HG02884 (cell line): ENCODE measurements around the gene CDCA7L.
"Not testable (repeated sequence)": the region's sequence is repeated elsewhere in the genome, so short reads cannot be mapped to it uniquely, and the experiment has no call there.

ENCODE experiments used
- ATAC-seq: cut with Tn5 transposase; IDR thresholded peaks from one replicate; pipeline ENCODE4 v1.9.1; 2021; ENCODE audit warnings: mild to moderate bottlenecking, moderate library complexity; ENCODE audit not compliant: unreplicated experiment

Gene CDCA7L

DNA sequence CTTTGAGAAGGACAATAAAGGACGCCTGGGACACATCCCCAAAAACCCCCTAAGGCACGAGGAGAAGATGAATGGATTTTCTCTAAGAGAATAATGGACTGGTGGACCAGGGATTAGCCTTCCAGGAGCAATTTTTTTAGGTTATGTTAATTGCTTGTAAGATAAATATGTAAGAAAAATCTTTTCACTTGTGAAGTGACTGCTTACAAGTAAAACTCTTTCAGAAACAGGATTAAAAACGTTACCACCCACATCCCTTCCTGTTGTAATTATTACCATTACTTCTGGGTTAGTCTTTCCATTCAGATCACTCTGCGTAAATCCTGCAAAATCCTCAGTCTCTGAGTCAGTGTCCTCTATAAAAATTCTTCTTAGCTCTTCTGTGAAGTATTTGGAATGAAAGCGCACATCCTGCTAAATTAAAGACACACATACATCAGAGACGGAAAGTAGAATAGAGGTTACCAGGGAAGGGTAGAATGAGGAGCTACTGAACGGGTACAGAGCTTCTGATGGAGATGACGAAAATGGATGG, 34.3 kb downstream of the CDCA7L start:
- ATAC-seq: no peak

DNA sequence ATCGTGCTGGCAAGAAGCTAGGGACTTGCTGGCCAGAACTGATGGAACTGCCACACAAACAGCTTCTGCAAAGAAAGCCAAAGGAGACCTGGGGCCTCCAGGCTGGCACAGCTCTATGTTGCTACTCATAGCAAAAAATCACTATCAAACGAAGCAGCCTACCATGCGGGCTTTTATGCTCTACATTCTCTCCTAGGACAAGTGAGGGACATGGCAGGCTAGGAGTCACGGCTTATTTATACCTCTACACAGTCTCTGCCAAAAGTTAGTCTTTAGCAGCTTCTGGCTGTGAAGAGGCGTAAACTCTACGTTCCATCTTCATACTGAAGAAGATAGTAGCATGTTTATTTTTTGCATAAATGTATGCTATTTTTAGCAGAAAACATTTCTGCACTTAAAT, 35.4 kb downstream of the CDCA7L start:
- no peak for ATAC-seq

DNA sequence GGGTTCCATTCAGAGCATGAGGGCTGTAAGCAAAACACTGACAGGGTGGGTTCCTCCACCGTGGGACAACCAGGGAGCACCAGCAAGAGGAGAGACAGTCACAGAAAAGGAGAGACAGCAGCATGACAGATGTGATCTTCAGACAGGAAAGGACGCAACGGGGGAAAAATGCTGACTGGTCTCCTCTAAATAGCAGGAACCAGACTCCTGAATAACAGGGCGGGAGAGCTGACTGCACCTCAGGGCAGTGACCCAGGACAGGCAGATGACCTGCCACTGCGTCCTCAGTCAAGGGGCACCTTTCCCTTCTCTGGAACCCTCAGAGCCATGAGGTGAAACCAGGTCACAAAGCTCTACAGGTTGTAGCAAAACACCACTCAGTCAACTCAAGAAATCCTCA, 37.0 kb downstream of the CDCA7L start:
- ATAC-seq: no peak

DNA sequence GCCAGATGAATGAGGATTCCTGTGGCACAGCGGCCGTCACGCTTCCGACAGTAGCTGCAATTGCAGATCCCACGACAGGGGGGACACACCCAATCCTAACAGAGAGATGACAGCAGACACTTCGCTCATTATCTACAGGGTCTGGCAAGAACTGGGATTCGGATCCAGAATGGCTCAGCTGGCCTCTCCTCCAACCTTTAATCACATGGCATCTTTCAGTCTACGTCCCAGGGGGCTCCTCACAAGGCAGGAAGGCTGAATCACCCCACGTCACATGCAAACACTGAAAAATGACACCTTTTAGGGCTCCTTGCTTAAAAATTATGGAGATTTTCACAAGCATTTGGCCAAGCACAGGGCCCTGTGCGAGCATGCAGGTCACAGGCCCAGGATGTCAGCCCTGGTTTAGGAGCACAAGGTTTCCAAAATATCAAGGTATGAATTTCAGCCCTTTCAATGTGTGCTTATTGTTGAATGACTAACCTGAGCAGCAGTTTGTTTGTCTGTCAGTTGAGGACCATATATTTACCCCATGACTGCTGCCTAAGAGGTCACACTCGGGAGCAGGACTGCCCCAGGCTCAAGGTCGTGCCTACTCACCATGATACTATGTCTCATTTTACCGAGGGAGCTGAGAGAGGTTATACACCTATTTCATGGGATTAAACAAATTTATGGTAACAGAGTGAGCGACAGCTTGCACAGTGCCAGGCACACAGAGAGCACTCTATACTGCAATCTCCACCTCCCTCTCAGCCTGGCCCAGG, 42.5 kb downstream of the CDCA7L start:
- no peak for ATAC-seq

DNA sequence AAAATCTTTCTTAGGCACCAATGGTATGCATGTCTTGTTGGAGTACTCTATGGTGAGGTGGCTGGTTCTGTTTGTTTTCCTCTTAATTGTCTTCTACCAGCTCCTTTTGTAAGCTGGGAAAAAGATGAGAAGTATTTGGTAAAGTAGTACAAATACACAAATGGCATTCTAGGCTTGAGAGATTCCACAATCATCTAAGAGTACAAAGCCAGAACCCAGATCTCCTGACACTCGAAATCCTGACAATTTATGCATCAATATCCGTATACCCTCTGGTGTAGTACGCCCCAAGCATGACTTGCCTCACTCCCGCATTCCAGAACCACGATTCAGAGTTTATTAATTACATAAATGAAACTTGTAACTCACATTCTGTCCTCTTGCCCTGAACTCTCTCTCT, 43.5 kb downstream of the CDCA7L start:
- no peak for ATAC-seq

DNA sequence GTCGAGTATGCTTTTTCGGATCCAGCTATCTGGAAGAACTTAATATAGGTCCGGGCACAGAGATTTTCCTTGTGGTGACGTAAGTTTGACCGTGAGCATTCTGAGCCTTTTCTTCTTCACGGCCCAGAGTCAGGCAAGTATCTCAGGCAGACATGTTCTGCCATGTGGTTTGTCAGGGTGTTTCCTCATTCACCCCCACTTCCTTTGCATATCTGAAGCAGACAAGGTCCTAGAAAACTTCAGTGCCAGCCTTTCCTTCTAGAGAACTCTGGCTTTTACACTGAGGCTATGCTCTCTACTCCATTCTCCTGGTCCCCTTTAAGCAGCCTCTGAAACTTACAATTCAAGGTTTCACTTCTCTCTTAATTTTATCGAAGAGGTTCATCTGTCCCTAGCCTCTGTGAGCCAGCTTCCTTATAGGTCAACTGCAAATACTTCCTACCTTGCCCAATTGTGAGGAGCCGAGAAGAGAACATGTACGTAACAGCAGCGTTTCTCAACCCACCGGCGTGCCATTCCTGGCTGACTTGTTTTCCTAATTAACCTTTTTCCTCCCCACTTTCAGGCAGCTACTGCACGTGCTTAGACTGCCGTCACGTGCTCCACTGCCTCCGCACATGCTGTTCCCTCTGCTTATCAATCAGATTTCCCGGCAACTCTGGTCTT, 47.3 kb downstream of the CDCA7L start:
- ATAC-seq: peak; percentile 92

DNA sequence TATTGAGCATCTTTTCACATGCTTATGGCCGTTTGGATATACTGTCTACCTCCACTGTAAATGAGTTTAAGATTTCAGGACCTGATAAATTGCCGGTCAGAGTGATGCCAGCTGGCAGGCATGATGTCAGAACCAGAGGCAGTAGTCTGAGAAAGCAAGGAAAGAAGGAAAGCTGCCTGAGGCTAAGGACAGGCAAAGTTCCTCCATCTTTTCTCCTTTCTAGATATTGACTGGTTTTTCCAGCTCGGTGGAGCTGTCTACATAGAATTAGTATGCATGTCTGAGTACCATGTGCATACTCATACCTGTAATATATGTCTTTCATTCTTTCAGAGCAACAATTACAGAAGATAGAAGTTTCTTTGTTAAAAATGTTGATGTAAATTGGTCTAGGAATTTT, 52.3 kb downstream of the CDCA7L start:
- no peak for ATAC-seq

DNA sequence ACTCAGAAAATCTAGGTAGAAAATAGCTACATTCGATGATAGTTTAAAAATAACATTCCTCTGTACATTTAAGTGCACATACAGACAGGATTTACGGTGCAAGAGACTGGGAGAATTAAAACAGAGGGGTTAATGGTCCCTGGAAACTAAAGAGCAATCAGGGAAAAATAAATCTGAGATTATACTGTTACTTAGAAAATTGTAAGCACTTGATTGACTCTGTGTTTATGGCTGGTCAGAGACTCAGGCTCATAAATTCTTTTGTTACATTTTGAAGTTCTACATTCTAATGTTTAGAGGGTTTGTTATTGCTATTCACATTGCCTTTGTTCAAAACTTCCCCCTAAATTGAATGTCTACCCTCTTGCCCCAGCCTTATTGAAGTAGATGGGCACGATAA, 54.4 kb downstream of the CDCA7L start:
- ATAC-seq: no peak

DNA sequence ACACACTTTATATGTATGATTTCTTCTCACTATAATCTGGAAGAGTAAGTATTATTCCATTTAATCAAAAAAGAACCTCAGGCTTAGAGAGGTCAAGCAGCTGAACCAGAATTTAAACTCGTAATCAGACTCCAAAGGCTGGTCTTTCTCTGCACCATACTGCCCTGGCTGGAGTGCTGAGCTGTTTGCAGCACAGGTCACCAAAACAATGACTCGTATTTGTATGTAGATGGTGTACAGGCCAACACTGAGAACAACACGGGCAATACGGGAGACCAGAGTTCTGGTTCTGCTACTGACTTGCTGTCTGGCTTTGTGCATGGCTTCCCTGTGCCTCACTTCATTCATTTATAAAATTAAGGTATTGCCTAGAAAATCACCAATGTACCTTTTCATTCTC, 57.9 kb downstream of the CDCA7L start:
- no peak for ATAC-seq

DNA sequence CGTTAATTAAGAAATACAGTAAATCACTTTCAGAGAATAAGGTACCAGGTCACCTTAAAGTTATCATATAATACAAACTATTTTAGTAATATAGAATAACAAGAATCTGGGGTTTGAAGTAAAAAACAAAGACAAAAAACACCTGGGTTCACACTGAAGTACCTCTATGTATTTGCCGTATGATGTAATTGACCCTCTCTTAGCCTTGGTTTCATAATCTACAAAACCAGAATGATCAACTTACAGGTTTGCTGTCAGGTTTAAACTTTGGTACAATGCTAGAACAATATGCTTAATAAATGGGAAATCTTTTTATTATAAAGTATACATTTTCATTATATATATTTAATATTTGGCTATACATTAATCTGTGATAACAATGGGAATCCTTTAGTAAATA, 58.3 kb downstream of the CDCA7L start:
- no peak for ATAC-seq

DNA sequence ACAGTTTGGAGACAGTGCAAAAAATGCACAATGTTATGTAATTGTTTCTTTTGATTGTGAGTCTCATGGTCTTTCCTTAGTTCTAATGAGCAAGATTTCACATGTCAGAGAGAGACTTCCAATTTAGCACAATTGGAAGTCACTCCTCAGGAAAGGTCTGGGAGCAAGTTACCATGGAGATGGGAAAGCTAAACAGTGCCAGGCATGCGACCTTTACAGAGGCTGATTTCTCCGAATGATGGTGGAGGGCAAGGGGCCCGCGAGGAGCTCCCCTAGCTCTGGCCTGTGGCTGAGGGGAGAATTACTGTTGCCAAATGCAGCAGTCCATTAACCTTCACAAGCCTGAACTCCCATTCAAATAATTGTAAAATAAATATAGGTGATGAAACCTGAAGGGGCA, 59.3 kb downstream of the CDCA7L start:
- no peak for ATAC-seq

DNA sequence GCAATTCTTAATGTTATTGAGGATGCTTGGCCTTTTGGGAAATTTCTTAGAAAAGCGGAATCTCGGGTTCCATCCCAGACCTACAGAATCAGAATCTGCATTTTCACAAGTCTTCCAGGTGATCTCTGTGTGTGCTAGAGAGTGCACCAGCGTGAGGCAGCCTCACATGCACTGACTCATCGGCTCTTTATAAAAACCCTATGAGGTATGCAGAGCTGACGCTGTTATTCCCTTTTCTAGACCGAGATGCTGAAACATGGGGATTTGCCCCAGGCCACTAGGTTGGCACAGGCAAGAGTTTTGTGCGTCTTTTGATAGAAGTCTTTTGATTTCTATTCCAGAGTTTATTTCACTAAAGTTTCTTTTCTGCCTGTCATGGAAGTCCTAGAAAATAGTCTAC, 61.2 kb downstream of the CDCA7L start:
- ATAC-seq: no peak

DNA sequence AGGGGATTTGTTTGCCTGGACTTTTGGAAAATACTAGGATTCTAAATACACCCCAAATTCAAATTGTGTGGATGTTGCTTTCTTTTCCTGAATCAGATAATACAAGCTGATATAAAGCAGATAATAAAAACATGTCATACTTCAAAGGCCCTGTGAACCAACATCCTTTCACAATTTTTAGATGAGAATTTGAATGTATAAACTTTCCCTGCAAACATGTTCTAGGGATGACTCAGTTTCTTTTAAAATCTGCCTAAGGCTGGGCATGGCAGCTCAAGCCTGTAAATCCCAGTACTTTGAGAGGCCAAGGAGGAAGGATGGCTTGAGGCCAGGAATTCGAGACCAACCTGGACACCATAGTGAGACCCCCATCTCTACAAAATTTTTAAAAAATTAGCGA, 62.2 kb downstream of the CDCA7L start:
- ATAC-seq: not testable (repeated sequence)

DNA sequence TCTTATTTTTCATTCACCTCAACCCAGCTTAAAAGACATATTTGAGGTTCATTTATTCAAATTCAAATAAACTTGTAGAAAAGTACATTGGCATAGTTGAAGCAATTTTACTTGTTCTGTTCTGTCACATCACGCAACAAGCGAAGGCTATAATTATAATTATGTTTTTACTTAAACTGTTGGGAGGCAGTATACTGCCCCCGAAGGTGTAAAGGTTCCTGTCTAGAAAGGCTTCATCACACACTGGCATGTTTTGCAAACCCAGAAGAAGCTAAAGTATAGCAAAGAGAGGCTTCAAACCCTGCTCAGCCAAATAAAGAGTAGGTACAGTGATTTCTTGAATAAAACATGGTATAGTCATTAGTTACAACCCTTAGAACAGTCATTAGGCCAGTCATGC, 62.6 kb downstream of the CDCA7L start:
- no peak for ATAC-seq

DNA sequence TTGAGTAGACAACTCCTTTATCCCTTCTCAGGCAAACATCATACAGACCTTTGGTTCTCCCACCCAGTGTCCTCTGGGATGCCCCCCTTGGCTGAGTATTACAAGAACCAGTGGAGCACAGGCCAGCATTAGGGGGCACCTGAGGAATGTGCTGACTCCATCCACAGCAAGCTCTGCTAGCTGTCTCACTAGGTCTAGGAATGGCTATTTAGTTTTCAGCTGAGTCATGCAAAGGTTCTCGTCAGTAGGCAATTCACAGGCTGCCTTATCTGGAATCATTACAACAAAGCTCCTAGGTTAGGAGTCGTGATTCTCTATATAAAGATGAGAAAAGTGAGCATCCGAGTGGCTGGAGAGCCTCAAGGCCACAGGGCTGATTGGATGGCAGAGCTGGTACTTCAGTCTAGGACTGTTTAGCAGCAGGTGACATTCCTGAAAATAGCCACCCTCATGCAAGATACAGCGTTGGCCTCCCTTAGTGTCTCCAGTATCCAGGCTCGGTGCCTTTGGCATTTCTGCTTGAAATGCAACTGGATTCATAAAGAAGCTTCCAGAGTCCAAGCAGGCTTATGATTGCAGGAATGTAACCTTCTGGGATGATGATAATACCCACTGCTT, 75.8 kb downstream of the CDCA7L start:
- ATAC-seq: no peak

DNA sequence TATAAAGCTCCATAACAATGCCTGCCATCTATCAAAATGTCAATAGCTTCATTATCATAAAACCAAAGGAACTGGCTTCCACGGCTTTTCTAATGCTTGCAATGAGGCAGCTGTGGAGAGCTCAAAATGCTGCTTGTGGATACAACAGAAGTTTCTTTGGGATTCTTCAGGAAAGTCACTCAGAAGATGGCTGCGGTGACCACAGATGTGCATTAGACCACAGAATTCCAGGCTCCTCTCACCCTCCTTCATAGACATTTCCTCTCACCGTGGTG, 77.2 kb downstream of the CDCA7L start:
- ATAC-seq: no peak

DNA sequence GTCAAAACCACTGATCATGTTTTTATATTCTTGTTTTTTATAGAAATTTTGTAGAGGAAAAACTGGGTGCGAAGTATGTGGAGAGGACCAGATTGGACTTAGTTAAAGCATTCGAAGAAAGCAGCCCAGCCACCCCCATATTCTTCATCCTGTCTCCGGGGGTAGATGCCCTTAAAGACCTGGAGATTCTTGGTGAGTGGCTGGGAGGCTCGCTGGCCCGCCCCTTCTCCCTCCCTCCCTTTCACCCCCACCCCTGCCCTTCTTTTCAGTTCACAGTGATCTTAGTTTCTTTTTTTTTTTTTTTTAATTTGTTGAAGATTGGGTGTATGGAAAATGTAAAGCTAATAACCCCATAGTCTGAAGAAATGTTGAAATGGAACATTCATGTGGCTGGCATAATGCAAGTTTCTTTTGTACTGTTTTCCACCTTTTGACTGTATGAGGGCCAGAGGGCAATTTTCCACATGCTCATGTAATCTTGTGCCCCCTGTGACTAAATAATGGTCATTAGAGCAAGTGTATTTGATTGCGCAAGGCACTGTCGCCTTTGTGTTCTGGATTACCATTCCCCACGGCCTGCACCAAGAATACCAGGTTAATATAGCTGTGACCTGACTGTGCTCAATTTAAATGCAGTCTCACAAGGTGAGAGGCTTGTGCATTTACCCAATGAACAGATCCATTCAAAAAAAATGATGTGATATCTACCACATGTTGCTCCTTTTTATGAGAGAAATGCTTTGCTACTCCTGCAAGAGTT, 77.7 kb downstream of the CDCA7L start:
- ATAC-seq: no peak

DNA sequence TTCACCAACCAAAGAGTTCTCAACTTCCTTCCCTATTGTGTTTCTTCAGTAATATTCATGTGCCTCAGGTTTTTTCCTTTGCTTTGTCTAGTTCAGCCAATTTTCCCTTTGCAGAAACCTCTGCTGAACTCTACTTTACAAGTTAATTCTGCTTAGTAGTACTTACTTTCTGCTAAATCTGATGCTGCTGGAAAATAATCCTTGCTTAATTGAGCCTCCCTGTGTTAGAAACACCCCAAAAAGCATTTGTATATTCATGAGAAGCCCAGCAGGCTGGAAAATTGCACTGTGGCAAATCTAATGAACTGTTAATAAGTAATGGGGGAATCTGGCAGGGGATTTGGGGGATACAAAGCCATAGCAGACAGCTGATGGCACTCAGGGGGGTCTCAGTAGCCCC, 78.5 kb downstream of the CDCA7L start:
- no peak for ATAC-seq

DNA sequence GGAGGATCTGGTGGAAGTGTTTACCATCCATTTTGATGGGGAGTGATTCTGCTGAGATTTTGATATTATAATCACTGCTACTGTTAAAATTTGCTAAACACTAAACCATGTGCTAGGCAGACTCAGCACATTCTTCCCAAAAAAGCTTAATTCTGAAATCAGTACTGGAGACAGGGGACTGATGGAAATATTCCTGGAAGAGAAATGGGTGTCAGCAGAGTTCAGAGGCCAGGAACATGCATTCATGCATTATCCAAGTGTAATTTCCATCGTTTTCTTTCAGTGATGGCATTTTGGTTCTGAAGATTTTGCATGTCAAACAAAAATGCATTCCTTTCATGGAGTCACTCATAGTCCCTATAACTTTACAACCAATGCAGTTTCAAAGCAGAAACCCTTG, 79.0 kb downstream of the CDCA7L start:
- ATAC-seq: no peak

DNA sequence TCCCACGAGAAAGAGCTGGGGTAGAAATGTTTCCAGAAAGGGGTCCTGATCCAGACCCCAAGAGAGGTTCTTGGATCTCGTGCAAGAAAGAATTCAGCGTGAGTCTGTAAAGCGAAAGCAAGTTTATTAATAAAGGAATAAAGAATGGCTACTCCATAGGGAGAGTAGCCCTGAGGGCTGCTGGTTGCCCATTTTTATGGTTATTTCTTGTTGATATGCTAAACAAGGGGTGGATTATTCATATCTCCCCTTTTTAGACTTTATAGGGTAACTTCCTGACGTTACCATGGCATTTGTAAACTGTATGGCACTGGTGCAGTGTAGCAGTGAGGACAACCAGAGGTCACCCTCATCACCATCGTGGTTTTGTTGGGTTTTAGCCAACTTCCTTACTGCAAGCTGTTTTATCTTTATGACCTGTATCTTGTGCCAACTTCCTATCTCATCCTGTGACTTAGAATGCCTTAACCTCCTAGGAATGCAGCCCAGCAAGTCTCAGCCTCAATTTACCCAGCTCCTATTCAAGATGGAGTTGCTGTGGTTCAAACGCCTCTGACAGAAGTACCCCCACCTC, 80.0 kb downstream of the CDCA7L start:
- ATAC-seq: not testable (repeated sequence)

DNA sequence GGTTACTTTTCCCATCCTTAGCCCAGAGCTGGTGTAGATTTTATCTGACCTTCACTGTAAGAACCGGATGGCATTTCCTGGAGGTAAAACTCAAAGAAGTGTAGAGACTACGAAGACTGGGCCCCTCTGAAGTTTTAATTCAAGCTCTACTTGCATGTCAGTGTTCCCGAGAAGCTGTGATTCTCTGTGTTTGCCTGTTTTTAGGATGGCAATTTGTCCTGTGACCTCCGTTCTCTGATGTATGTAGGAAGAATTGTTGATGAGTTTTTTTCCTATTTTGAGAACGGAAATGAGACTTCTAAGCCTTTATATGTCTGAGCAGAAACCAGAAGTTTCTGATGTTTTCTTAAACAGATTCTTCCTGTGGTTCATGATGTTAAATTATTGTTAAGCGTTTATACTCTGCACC, 94.1 kb downstream of the CDCA7L start:
- no peak for ATAC-seq
